Measurements from ENCODE around the gene GNA15.
A peak's percentile ranks its signal among the peaks of the same experiment; 100 is the strongest.

GNA15 gene

GRCh38 chr19:3176715-3177501, 41.1 kb downstream of the GNA15 start:
- no peaks in the 10 kb centered on the region for H3K27me3 ChIP-seq (ENCODE audit: insufficient read depth, poor library complexity, severe bottlenecking)
- TF ChIP-seq SPI1 (IDR thresholded peaks at IDR 0.05; ENCODE audit: borderline replicate concordance, low read depth), result no peak
- no peak for TF ChIP-seq CTCF (IDR thresholded peaks at IDR 0.05; ENCODE audit: insufficient read depth, low read length)
- TF ChIP-seq POLR2AphosphoS5 (IDR thresholded peaks at IDR 0.05; ENCODE audit: low read depth), result no peak; the same call in 1 of the 2 replicates
- DNase-seq (ENCODE audit: low read depth in 1 of 2, low spot score in 1 of 2), result peak in 1 of 2 experiments; percentile 49
- H3K4me3 ChIP-seq (replicated peaks; ENCODE audit: insufficient read depth, low read length), result no peak overlapping the region
- peak overlapping the region; percentile 43 for H3K27ac ChIP-seq (replicated peaks)

DNA sequence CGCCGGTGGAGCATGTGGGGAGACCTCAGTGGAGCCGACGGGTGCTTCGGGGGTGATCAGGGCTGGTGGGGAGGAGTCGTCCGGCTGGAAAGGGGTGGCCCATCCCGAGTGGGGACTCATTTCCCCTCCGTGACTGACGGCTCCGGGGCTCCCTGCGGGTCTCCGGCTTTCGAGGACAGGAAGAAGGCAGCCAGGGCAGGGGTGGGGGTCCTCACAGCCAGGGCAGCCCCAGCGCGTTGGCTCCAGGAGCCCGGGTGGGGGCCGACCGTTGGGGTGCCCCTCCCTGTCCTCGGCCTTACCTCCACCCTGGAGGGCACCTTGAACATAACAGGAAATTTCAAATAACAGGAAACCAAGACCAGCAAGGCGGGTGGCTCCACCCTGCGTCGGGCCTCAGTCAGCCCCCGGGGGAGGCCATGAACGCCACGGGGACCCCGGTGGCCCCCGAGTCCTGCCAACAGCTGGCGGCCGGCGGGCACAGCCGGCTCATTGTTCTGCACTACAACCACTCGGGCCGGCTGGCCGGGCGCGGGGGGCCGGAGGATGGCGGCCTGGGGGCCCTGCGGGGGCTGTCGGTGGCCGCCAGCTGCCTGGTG, 42.6 kb downstream of the GNA15 start, which contains the start of gene S1PR4:
S1PR4 (plus strand) TSS at position 393 of the 596 bp plus-strand sequence; CDS start at position 417, 24 bp downstream.
- no peaks in the 10 kb centered on the region for H3K27me3 ChIP-seq (ENCODE audit: insufficient read depth, poor library complexity, severe bottlenecking)
- peak within 1 kb of the TSS; percentile 78 for H3K4me3 ChIP-seq (replicated peaks; ENCODE audit: insufficient read depth, low read length)
- TF ChIP-seq, protein P1, sequence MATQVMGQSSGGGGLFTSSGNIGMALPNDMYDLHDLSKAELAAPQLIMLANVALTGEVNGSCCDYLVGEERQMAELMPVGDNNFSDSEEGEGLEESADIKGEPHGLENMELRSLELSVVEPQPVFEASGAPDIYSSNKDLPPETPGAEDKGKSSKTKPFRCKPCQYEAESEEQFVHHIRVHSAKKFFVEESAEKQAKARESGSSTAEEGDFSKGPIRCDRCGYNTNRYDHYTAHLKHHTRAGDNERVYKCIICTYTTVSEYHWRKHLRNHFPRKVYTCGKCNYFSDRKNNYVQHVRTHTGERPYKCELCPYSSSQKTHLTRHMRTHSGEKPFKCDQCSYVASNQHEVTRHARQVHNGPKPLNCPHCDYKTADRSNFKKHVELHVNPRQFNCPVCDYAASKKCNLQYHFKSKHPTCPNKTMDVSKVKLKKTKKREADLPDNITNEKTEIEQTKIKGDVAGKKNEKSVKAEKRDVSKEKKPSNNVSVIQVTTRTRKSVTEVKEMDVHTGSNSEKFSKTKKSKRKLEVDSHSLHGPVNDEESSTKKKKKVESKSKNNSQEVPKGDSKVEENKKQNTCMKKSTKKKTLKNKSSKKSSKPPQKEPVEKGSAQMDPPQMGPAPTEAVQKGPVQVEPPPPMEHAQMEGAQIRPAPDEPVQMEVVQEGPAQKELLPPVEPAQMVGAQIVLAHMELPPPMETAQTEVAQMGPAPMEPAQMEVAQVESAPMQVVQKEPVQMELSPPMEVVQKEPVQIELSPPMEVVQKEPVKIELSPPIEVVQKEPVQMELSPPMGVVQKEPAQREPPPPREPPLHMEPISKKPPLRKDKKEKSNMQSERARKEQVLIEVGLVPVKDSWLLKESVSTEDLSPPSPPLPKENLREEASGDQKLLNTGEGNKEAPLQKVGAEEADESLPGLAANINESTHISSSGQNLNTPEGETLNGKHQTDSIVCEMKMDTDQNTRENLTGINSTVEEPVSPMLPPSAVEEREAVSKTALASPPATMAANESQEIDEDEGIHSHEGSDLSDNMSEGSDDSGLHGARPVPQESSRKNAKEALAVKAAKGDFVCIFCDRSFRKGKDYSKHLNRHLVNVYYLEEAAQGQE (IDR thresholded peaks at IDR 0.05; ENCODE audit: insufficient replicate concordance, low read depth), result peak; percentile 54
- no peak for TF ChIP-seq SPI1 (IDR thresholded peaks at IDR 0.05; ENCODE audit: borderline replicate concordance, low read depth)
- TF ChIP-seq CTCF (IDR thresholded peaks at IDR 0.05; ENCODE audit: insufficient read depth, low read length), result no peak
- peak; percentile 61; the same call in 1 of the 2 replicates for TF ChIP-seq POLR2AphosphoS5 (IDR thresholded peaks at IDR 0.05; ENCODE audit: low read depth)
- DNase-seq (ENCODE audit: low read depth in 1 of 2, low spot score in 1 of 2), result peak in 1 of 2 experiments; percentile 85
- peak within 1 kb of the TSS; percentile 99 for H3K27ac ChIP-seq (replicated peaks)

- peak overlapping the region; percentile 78 for H3K4me3 ChIP-seq (replicated peaks; ENCODE audit: insufficient read depth, low read length)
- TF ChIP-seq SPI1 (IDR thresholded peaks at IDR 0.05; ENCODE audit: borderline replicate concordance, low read depth), result no peak
- no peak for TF ChIP-seq CTCF (IDR thresholded peaks at IDR 0.05; ENCODE audit: insufficient read depth, low read length)
- TF ChIP-seq, protein P1 (IDR thresholded peaks at IDR 0.05; ENCODE audit: insufficient replicate concordance, low read depth), result no peak
- TF ChIP-seq POLR2AphosphoS5 (IDR thresholded peaks at IDR 0.05; ENCODE audit: low read depth), result no peak
- no peaks in the 10 kb centered on the region for H3K27me3 ChIP-seq (ENCODE audit: insufficient read depth, poor library complexity, severe bottlenecking)
- DNase-seq (ENCODE audit: low read depth in 1 of 2, low spot score in 1 of 2), result peak in 1 of 2 experiments; percentile 53
- peak overlapping the region; percentile 99 for H3K27ac ChIP-seq (replicated peaks)
Measured at GRCh38 chr19:3178973-3179738, 43.3 kb downstream of the GNA15 start.

Data from HL-60 (cell line).